ENCODE data around the gene KDM5B.
"Not testable (repeated sequence)": the region's sequence is repeated elsewhere in the genome, so short reads cannot be mapped to it uniquely, and the experiment has no call there.

- not testable (repeated sequence) for TF ChIP-seq CTCF, POLR2A (IDR thresholded peaks at IDR 0.05)
Observed at GRCh38 chr1:202714202-202714601, 94.0 kb downstream of the KDM5B start.

Measured in body of pancreas (tissue), 4 donors.